Erythroblast (primary cell): ENCODE data around the gene BCL2.

Source experiments
- GATA1 ChIP-seq: IDR thresholded peaks from 2 replicates; pipeline ENCODE4 v1.6.1; 2011; ENCODE audit warnings: low read depth, mild to moderate bottlenecking, control low read depth, low read length, moderate library complexity
- POLR2A ChIP-seq: IDR thresholded peaks from 2 replicates; pipeline ENCODE4 v1.6.1; 2011; ENCODE audit warnings: mild to moderate bottlenecking, low read length

DNA sequence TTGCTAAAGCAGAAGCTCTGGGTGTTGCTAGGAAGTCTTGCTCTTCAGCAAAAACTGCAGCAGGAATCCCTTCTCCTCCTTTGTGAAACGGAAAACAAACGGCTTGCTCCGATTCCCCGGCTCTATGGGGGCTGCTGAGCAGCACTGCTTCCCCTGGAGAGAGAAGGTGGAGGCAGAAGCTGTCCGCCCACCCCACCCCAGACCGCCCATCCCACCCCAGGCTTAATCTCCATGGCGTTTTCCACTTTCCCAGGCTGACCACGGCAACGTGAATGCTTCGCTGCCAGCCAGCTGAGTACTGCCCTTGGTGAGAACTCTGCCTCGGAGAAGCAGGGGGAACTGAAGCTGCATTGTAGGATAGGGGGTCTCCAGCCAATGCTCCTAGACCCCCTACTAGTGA lies 139.2 kb downstream of the BCL2 start:
- no peak for TF ChIP-seq POLR2A
- TF ChIP-seq GATA1, result no peak
